ENCODE data around the gene CLIP3. TPM values are rescaled to one million over a fixed set of nuclear protein-coding genes. Genes with fewer than 3 reads are reported as not detected.
"Not testable (repeated sequence)": the region's sequence is repeated elsewhere in the genome, so short reads cannot be mapped to it uniquely, and the experiment has no call there.

The CLIP3 gene
- total RNA-seq, 1 donor from 2014 or later, result 4.7 TPM

DNA sequence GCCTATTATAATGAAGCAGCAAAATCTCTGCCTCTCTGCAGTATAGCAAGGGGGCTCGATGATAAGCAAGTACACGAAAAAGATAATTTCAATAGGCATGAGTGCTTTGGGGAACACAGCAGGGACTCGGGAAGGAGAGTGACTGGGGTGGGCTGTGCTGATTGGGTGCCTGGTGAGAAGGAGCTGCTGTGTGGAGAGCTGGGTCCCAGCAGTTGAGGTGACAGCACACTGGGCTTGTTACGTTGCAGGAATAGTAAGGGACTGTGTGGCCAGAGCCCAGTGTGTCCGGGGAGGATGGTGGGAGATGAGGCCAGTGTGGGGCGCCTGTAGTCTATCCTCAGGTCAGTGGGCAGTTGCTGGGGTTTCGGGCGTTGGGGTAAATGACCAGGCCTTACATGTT is 39.4 kb upstream of the CLIP3 start:
- Histone ChIP-seq H3K27me3 (ENCODE audit: control insufficient read depth, insufficient read depth, low read length) (no peaks in the 10 kb centered on the region), H3K36me3 (ENCODE audit: control insufficient read depth, insufficient read depth, low read length) (no peaks in the 10 kb centered on the region), H3K4me3 (ENCODE audit: low read depth, low read length) (no peak overlapping the region)
- TF ChIP-seq, protein P1, sequence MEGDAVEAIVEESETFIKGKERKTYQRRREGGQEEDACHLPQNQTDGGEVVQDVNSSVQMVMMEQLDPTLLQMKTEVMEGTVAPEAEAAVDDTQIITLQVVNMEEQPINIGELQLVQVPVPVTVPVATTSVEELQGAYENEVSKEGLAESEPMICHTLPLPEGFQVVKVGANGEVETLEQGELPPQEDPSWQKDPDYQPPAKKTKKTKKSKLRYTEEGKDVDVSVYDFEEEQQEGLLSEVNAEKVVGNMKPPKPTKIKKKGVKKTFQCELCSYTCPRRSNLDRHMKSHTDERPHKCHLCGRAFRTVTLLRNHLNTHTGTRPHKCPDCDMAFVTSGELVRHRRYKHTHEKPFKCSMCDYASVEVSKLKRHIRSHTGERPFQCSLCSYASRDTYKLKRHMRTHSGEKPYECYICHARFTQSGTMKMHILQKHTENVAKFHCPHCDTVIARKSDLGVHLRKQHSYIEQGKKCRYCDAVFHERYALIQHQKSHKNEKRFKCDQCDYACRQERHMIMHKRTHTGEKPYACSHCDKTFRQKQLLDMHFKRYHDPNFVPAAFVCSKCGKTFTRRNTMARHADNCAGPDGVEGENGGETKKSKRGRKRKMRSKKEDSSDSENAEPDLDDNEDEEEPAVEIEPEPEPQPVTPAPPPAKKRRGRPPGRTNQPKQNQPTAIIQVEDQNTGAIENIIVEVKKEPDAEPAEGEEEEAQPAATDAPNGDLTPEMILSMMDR (IDR thresholded peaks at IDR 0.05; ENCODE audit: insufficient read depth, low read length, poor library complexity, severe bottlenecking), result no peak
- no peak for DNase-seq (ENCODE audit: low read depth)

DNA sequence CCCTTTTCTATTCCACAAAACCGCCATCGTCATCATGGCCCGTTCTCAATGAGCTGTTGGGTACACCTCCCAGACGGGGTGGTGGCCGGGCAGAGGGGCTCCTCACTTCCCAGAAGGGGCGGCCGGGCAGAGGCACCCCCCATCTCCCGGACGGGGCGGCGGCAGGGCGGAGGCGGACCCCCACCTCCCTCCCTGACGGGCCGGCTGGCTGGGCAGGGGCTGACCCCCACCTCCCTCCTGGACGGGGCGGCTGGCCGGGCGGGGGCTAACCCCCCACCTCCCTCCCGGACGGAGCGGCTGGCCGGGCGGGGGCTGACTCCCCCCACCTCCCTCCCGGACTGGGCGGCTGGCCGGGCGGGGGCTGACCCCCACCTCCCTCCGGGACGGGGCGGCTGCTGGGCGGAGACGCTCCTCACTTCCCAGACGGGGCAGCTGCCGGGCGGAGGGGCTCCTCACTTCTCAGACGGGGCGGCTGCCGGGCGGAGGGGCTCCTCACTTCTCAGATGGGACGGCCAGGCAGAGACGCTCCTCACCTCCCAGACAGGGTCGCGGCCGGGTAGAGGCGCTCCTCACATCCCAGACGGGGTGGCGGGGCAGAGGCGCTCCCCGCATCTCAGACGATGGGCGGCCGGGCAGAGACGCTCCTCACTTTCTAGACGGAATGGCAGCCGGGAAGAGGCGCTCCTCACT is 36.3 kb upstream of the CLIP3 start:
- DNase-seq (ENCODE audit: low read depth); H3K27me3 ChIP-seq (ENCODE audit: control insufficient read depth, insufficient read depth, low read length); H3K36me3 ChIP-seq (ENCODE audit: control insufficient read depth, insufficient read depth, low read length); H3K4me3 ChIP-seq (ENCODE audit: low read depth, low read length): not testable (repeated sequence)

DNA sequence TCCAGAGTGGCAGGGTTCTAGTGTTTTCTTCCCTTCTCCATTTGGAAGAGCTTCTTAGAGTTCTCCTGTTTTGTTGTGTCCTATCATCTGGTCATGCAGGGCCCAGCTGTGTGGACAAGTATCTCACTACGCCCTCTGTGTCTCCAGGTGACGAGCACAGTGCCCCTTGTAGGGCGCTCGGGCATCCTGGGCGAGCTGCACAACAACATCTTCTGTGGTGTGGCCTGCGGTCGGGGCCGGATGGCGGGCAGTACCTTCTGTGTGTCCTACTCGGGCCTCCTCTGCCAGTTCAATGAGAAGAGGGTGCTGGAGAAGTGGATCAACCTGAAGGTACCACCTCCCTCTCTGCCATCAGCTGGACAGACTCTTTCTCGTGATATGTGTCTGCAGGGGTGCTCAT is 35.0 kb upstream of the CLIP3 start:
- TF ChIP-seq, protein P1 (IDR thresholded peaks at IDR 0.05; ENCODE audit: insufficient read depth, low read length, poor library complexity, severe bottlenecking), result no peak
- no peaks in the 10 kb centered on the region for H3K36me3 ChIP-seq (ENCODE audit: control insufficient read depth, insufficient read depth, low read length)
- H3K4me3 ChIP-seq (ENCODE audit: low read depth, low read length), result no peak overlapping the region
- H3K27me3 ChIP-seq (ENCODE audit: control insufficient read depth, insufficient read depth, low read length), result no peaks in the 10 kb centered on the region
- no peak for DNase-seq (ENCODE audit: low read depth)

DNA sequence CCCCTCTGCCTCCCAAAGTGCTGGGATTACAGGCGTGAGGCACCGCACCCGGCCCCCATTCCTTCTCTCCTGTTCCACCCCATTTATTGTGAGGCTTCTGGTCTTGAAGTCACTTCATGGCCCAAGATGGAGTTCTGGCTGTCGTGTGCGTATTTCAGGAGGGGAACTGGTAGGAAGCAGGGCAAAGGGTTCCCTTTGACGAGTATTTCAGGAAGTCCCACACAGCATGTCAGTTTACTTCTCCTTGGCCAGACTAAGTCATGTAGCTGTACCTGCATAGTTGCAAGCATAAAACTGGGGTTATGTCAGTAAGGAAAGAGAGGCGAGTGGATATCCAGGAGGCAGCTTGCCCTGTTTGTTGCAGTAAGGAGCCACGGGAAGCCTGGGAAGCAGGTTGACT is 32.2 kb upstream of the CLIP3 start:
- no peak overlapping the region for H3K4me3 ChIP-seq (ENCODE audit: low read depth, low read length)
- TF ChIP-seq, protein P1 (IDR thresholded peaks at IDR 0.05; ENCODE audit: insufficient read depth, low read length, poor library complexity, severe bottlenecking), result no peak

DNA sequence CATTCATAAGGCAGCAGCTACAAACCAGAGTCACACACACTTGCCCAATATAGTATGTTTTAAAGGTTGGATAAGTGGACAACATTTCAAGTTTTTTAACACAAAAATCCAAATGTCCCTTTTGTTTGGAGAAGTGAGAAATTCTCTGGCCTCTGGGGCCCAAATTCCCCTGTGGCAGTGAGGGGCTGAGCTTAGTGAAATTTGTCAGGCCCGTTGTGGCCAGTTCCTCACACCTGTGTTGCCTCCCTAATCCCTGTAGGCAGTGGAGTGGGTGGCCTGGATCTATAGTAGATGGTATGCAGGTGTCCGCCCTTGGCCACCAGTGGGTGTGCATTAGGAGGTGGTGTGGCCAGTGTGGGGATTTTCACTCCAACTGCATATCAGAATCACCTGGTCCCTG is 28.7 kb upstream of the CLIP3 start:
- no peak for DNase-seq (ENCODE audit: low read depth)
- H3K4me3 ChIP-seq (ENCODE audit: low read depth, low read length), result no peak overlapping the region
- TF ChIP-seq, protein P1 (IDR thresholded peaks at IDR 0.05; ENCODE audit: insufficient read depth, low read length, poor library complexity, severe bottlenecking), result no peak
- H3K27me3 ChIP-seq (ENCODE audit: control insufficient read depth, insufficient read depth, low read length), result no peaks in the 10 kb centered on the region
- peaks cover 3% of the 10 kb centered on the region for H3K36me3 ChIP-seq (ENCODE audit: control insufficient read depth, insufficient read depth, low read length)

More for the DNA sequence above, 32.2 kb upstream of the CLIP3 start:
- Histone ChIP-seq H3K36me3 (ENCODE audit: control insufficient read depth, insufficient read depth, low read length) (peaks cover 3% of the 10 kb centered on the region), H3K27me3 (ENCODE audit: control insufficient read depth, insufficient read depth, low read length) (no peaks in the 10 kb centered on the region)
- no peak for DNase-seq (ENCODE audit: low read depth)

DNA sequence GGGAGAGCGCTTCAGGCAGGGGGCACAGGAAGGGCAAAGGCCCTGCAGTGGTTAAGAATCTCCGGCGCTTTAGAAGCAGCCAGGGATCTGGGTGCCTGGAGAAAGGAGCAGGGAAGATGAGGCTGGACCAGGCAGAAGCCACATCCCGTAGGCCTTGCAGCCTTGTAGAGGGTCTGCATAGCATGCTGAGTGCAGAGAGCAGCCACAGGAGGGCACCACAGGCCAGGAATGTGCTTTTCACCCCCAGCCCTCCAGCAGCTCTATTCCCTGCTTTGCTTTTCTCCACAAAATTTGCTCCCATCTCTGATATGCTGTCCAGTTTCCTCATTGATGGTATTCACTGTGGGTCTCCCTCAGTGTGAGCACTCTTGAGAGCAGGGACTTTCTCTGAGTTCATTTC is 27.8 kb upstream of the CLIP3 start:
- H3K27me3 ChIP-seq (ENCODE audit: control insufficient read depth, insufficient read depth, low read length), result no peaks in the 10 kb centered on the region
- DNase-seq (ENCODE audit: low read depth), result no peak
- no peak overlapping the region for H3K4me3 ChIP-seq (ENCODE audit: low read depth, low read length)
- H3K36me3 ChIP-seq (ENCODE audit: control insufficient read depth, insufficient read depth, low read length), result peaks cover 3% of the 10 kb centered on the region
- TF ChIP-seq, protein P1 (IDR thresholded peaks at IDR 0.05; ENCODE audit: insufficient read depth, low read length, poor library complexity, severe bottlenecking), result peak; percentile 77

Data from kidney epithelial cell (primary cell).